GM12874 (cell line): ENCODE results near the gene CBR3.

ENCODE experiments used
- CTCF ChIP-seq: IDR thresholded peaks from 2 replicates; pipeline ENCODE4 v1.5.1; 2011; ENCODE audit warnings: low read depth, mild to moderate bottlenecking, control low read depth, low read length, moderate library complexity; ENCODE audit not compliant: insufficient read depth

CBR3 gene

GRCh38 chr21:36193200-36193599 is 58.3 kb downstream of the CBR3 start:
- no peak for TF ChIP-seq CTCF

- TF ChIP-seq CTCF: no peak
Observed at GRCh38 chr21:36194024-36194423, 59.1 kb downstream of the CBR3 start.

GRCh38 chr21:36195613-36196012 is 60.7 kb downstream of the CBR3 start:
- TF ChIP-seq CTCF: no peak
